GM19099 (cell line): ENCODE data around the gene NODAL.

Experiments used
- POLR2A ChIP-seq: IDR thresholded peaks from 3 replicates; pipeline ENCODE4 v1.6.1; 2011; ENCODE audit warnings: low read depth; ENCODE audit not compliant: insufficient read length; ENCODE audit errors: extremely low read depth

The NODAL gene

GRCh38 chr10:70441161-70441894, at the start of gene NODAL:
TSS of gene NODAL (minus strand) at chr10:70441681. CDS start at chr10:70441667, 14 bp downstream.
- TF ChIP-seq POLR2A, result no peak

DNA sequence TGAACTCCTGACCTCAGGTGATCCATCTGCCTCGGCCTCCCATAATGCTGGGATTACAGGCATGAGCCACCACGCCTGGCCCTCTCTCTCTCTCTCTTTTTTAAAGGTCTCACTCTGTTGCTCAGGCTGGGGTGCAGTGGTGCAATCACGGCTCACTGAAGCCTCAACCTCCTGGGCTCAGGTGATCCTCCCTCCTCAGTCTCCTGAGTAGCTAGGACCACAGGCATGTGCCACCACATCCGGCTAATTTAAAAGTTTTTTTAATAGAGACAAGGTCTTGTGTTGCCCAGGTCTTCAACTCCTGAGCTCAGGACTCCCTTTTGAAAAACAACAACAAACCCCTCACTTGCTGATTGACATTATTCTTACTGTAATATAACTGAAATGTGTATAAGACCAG, 48.7 kb upstream of the NODAL start:
- no peak for TF ChIP-seq POLR2A

GRCh38 chr10:70487824-70488223, 46.3 kb upstream of the NODAL start:
- no peak for TF ChIP-seq POLR2A

DNA sequence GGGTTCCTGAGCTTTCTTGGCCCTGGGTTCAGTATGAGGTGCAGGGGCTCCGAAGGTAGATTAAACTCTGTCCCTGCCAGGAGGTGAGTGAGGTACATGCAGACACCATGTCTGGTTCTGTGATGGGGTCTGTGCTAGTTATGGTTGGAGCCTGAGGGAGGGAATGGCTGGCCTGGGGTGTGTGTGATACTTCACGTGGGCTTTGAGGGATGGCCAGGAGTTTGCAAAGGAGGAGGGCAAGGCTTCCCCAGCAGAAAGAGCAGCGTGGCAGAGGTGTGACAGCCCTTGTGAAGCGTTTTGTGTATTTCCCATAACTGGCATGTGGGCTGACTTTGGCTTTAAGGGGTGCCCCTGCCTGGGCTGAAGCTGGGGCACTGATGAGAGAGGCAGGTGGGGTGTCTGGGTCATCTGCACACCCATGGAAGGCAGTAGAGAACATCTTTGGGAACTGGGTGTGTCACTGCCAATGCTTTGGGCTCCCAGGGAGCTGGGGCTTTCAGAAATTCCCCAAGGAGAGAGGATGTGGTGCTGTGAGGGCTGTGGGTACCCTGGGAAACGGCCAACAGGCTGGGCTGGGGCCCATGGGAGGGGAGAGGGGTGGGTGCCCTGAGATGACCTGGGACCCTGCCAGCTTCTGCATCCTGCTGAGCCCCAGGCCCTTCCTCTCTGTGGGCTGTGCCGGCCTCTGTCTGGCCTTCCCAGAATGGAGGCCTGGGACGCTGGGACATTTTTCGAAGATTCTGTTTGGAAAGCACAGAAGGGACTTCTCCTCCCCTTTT, 41.7 kb upstream of the NODAL start:
- TF ChIP-seq POLR2A, result no peak

GRCh38 chr10:70481831-70482530, 40.5 kb upstream of the NODAL start:
- TF ChIP-seq POLR2A, result no peak

DNA sequence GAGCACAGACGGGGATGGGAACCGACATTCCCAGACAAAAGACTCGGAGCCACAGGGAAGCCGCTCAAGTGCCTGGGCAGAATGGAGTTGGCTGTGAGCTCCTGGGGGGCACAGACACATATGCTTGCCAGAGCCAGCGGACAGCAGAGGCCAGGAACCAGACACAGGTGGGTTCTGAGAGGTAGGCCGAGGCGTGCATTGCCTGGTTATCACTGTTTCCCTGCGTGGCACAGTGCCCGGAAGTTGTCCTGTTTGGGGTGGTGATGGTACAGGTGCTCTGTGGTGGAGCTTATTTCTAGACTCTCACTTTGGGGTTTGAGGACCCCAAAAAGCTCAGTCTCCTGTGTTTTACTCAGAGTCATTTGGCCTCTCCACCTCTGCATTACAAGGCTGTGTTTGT, 39.6 kb upstream of the NODAL start:
- no peak for TF ChIP-seq POLR2A

- TF ChIP-seq POLR2A, result no peak
Observed at GRCh38 chr10:70480239-70480861, 38.9 kb upstream of the NODAL start.

DNA sequence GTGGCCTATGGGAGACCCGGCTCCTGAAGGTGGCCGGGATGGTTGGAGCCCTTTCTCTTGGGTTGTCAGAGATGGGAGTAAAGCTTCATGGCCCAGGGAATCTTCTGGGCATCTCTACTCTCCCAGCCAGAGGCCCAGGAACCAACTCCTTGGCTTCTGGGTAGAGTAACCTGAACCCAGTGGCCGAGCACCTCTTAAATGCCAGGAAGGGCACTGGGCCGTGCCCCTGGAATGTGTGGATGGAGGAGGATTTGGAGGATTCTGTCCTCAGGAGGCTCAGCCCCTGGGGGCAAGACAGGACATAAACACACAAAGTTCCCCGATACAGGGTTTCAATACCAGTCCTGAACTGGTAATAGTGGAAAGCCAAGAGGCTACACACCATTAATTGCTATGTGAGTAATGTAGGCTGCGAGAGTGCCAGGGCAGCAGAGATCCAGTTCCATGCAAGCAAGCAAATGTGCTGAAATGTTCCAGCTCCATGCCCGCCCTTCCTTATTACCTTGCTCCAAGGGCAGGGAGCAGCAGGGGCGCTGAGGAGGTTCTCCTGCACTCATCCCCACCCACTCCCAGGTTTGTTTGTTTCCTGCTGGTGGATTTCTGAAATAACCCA, 38.3 kb upstream of the NODAL start:
- TF ChIP-seq POLR2A, result no peak

GRCh38 chr10:70479165-70479581, 37.7 kb upstream of the NODAL start:
- no peak for TF ChIP-seq POLR2A

DNA sequence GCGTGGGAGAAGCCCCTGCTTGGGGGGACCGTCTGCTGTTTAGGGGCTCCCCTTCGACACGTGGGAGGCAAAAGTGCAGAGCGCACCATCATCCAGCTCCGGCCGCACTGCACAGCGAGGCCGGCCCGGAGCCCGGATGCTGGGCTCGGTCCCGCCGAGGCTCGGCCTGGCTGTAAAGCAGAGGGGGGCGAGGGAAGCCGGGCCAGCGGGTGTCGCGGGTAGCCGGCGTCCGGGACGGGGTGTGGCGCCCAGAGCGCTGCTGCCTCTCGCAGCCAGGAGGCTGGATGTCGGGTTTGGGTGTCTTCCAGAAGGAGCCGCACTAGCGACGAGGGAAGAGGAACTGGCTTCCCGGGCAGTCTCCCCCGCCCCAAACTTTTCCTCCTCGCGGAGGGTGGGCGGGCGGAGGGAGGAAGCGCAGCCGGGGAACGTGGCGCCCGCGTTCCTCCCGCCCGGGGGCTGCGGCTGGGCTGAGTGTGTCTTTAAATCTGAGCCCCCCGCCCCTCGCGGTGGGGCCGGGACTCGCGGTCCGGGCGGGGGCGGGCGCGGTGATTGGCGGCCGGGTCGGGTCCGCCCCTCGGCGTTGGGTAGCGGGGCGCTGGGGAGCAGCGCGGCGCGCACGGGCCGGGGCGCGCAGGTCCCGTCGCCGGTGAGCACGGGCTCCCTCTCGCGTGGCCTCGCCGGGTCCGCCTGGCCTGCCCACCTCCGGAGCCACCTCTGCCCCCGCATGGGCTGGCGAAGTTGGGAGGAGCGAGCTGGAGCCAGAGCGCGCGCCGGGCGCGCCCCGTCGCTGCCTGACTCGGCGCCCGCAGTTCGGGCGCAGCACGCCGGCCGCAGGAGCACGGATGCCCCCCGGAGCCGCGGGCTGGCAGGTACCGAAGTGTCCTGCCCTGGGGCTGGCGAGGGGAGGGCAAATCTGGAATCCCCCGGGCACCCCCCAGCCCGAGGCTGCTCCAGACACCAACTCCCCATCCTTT, 37.0 kb upstream of the NODAL start, which contains the start of gene PALD1:
TSS of gene PALD1 (plus strand) at position 577 of the 974 bp plus-strand sequence. CDS start 47,185 bp downstream, outside the sequence.
- peak; percentile 29 for TF ChIP-seq POLR2A

DNA sequence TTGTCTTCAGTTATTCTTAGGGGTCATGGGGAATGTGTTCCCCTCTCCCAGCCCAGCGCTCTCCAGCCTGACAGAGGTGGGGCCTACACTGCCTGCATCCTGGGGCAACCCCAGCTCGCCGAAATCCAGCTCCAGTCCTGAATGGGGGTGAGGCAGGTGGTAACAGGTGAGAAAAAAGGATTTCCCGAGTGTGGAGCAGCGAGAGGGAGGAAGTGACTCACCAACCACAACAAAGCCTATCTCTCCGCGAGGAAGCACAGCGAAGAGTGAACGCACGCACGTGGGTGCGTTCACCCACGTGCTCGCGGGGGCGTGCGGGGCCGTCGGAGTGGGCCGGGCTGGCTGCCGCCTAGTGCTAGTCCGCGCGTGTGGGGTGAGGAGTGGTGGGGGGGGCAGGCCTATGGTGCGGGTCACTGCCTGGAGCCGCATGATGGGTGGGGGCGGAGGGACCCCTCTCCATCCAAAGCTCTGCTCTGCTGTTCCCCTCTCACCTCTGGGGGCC, 36.2 kb upstream of the NODAL start:
- no peak for TF ChIP-seq POLR2A

DNA sequence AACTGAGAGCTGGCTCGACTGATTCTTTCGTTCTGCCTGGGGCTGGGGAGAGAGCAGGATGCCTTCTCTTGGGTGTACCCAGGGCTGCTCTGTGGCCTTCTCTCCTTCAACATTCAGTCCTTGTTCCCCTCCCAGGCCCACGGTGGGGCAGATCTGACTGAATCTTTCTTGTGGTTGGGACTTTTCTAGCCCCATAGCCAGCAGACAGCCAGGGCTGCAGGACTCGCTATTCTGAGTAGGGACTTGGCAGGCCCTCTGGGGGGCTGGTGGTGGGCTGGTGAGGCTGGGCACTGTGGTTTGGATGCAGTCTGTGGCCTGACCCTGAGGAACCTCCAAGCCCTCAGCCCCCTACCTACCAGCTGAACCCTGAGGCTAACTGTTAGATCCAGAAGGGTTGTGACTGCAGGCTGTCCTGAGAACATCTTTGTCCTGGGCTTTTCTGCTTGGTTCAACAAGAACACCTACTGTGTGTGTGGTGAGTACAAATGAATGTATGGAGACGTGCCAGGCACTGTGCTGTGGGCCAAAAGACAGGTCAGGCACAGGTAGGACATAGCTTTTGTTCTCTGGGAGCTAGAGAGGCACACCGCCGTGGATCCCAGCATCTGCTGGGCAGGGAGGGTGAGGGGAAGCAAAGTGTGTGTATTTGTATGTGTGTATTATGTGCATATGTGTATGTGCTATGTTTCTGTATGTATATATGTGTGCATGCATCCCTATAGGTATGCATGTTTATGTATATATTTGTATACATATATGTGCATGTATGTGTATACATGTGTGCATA, 35.0 kb upstream of the NODAL start:
- no peak for TF ChIP-seq POLR2A
